ENCODE data around the gene DDX60.

- TF ChIP-seq SMC3 (conservative IDR thresholded peaks at IDR 0.05; ENCODE audit: poor library complexity) (peak; percentile 87), CTCF (IDR thresholded peaks at IDR 0.05; ENCODE audit: poor library complexity, severe bottlenecking) (peak; percentile 83), POLR2AphosphoS5 (IDR thresholded peaks at IDR 0.05) (no peak), RAD21 (conservative IDR thresholded peaks at IDR 0.05) (peak; percentile 89), TAF1 (IDR thresholded peaks at IDR 0.05; ENCODE audit: low read depth) (no peak)
- TF ChIP-seq, protein P1, sequence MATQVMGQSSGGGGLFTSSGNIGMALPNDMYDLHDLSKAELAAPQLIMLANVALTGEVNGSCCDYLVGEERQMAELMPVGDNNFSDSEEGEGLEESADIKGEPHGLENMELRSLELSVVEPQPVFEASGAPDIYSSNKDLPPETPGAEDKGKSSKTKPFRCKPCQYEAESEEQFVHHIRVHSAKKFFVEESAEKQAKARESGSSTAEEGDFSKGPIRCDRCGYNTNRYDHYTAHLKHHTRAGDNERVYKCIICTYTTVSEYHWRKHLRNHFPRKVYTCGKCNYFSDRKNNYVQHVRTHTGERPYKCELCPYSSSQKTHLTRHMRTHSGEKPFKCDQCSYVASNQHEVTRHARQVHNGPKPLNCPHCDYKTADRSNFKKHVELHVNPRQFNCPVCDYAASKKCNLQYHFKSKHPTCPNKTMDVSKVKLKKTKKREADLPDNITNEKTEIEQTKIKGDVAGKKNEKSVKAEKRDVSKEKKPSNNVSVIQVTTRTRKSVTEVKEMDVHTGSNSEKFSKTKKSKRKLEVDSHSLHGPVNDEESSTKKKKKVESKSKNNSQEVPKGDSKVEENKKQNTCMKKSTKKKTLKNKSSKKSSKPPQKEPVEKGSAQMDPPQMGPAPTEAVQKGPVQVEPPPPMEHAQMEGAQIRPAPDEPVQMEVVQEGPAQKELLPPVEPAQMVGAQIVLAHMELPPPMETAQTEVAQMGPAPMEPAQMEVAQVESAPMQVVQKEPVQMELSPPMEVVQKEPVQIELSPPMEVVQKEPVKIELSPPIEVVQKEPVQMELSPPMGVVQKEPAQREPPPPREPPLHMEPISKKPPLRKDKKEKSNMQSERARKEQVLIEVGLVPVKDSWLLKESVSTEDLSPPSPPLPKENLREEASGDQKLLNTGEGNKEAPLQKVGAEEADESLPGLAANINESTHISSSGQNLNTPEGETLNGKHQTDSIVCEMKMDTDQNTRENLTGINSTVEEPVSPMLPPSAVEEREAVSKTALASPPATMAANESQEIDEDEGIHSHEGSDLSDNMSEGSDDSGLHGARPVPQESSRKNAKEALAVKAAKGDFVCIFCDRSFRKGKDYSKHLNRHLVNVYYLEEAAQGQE (IDR thresholded peaks at IDR 0.05; ENCODE audit: borderline replicate concordance): no peak
These were observed 134.6 kb downstream of the DDX60 start for GRCh38 chr4:168183717-168184571.

All from neural cell (in vitro differentiated cells).